Peyer's patch (tissue), 4 donors: ENCODE measurements around the gene FAM149A.

ENCODE experiments used
- POLR2A ChIP-seq, 2 donors: fragments of 450-650 bp; IDR thresholded peaks; one replicate each; pipeline ENCODE4 v1.5.1; 2017; ENCODE audit warnings: antibody characterized with exemption in 2 of 2, mild to moderate bottlenecking in 2 of 2, moderate library complexity in 2 of 2
- TF ChIP-seq, protein P1 (sequence below), 6 experiments: fragments of 450-650 bp in 4 of 6; fragments of 200-600 bp in 2 of 6; sonication (generic) in 1 of 6; IDR thresholded peaks; one replicate each; pipeline ENCODE4 v1.5.1; 2017 to 2019; ENCODE audit warnings: antibody characterized with exemption in 6 of 6, mild to moderate bottlenecking in 3 of 6, moderate library complexity in 1 of 6

- TF ChIP-seq, protein P1, sequence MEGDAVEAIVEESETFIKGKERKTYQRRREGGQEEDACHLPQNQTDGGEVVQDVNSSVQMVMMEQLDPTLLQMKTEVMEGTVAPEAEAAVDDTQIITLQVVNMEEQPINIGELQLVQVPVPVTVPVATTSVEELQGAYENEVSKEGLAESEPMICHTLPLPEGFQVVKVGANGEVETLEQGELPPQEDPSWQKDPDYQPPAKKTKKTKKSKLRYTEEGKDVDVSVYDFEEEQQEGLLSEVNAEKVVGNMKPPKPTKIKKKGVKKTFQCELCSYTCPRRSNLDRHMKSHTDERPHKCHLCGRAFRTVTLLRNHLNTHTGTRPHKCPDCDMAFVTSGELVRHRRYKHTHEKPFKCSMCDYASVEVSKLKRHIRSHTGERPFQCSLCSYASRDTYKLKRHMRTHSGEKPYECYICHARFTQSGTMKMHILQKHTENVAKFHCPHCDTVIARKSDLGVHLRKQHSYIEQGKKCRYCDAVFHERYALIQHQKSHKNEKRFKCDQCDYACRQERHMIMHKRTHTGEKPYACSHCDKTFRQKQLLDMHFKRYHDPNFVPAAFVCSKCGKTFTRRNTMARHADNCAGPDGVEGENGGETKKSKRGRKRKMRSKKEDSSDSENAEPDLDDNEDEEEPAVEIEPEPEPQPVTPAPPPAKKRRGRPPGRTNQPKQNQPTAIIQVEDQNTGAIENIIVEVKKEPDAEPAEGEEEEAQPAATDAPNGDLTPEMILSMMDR (IDR thresholded peaks at IDR 0.05) = peak in 4 of 6 experiments; percentile 40 to 80 (median 68)
- no peak for TF ChIP-seq POLR2A (IDR thresholded peaks at IDR 0.05)
Observed at GRCh38 chr4:186067757-186068385, 36.6 kb upstream of the FAM149A start.
